Activated T-helper 17 cell treated with anti-CD3 and anti-CD28 coated beads, Interleukin-2, amount 50 U/mL, for 72 hours (primary cell): ENCODE results near the gene NUMBL. TPM values are rescaled to one million over a fixed set of nuclear protein-coding genes. Genes with fewer than 3 reads are reported as not detected.

ENCODE experiments used
- ATAC-seq: fragments of 150-1000 bp; cut with Tn5 transposase; replicated peaks from 2 replicates; pipeline ENCODE4 v1.10.0; 2021; ENCODE audit warnings: mild to moderate bottlenecking, moderate library complexity
- H3K27ac Mint-ChIP-seq: one replicate; pipeline ENCODE4 v1.8.0; 2022; ENCODE audit warnings: mixed read lengths
- H3K27me3 Mint-ChIP-seq: one replicate; pipeline ENCODE4 v1.8.0; 2022; ENCODE audit warnings: mixed read lengths
- H3K36me3 Mint-ChIP-seq: one replicate; pipeline ENCODE4 v1.8.0; 2022; ENCODE audit warnings: low read depth, mild to moderate bottlenecking, mixed read lengths
- H3K4me1 Mint-ChIP-seq: one replicate; pipeline ENCODE4 v1.8.0; 2022; ENCODE audit warnings: mixed read lengths
- H3K4me3 Mint-ChIP-seq: one replicate; pipeline ENCODE4 v1.8.0; 2022; ENCODE audit warnings: mild to moderate bottlenecking, mixed read lengths
- H3K9me3 Mint-ChIP-seq: one replicate; pipeline ENCODE4 v1.8.0; 2022; ENCODE audit warnings: mixed read lengths
- total RNA-seq, 2 donors: library from RNA; stranded (reverse); gene quantifications; one replicate each; pipeline ENCODE4 v1.2.3, GENCODE V29; 2022

Gene NUMBL
- total RNA-seq, 2 donors from 2014 or later = 16.4 to 37.3 TPM

DNA sequence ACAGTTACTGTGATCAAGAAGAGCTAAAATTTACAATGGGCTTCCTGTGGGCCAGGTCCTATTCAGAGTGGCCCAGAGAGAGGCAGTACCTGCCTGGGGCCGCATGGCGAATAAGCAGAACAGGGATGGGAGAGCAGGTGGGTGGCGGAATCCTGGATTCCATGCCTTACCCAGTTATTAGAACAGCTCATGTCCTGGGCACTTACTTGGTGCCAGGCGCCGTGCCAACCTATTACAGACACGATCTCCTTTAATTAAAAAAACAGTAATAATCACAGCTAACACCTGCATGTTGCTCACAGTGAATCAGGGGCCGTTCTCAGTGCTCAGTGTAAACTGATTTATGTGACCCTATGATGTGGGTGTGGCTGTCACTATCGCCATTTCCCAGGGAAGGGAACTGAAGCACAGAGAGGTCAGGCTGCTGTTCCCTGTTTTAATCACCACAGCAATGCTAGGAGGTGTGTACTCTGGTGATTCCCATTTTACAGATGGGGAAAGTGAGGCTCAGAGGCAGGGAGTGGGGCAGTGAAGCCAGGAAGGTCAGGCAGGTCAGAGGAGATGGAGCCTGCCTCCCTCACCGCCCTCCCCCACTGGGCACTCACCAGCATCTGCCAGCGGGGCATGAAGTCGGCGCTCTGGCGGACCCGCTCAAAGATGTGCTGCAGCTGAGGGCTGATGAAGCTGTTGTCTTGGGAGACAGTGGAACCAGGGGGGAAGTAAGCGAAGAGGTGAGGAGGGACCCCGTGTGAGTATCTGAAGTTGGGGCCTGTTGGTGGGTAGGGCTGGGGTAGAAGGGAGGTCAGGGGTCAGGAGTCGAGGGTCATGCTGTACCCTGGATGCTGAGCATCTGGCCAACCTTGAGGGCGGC is 14.3 kb upstream of the NUMBL start:
- Mint-ChIP-seq H3K9me3 (no peaks in the 10 kb centered on the region), H3K4me3 (no peak overlapping the region), H3K27me3 (no peaks in the 10 kb centered on the region), H3K36me3 (peaks cover 79% of the 10 kb centered on the region), H3K27ac (no peak overlapping the region), H3K4me1 (no peaks in the 10 kb centered on the region)
- ATAC-seq = no peak

GRCh38 chr19:40703029-40703755 is 12.7 kb upstream of the NUMBL start:
- H3K4me1 Mint-ChIP-seq = no peaks in the 10 kb centered on the region
- no peak for ATAC-seq
- no peaks in the 10 kb centered on the region for H3K27me3 Mint-ChIP-seq
- no peak overlapping the region for H3K27ac Mint-ChIP-seq
- H3K9me3 Mint-ChIP-seq = no peaks in the 10 kb centered on the region
- peaks cover 64% of the 10 kb centered on the region for H3K36me3 Mint-ChIP-seq
- no peak overlapping the region for H3K4me3 Mint-ChIP-seq

DNA sequence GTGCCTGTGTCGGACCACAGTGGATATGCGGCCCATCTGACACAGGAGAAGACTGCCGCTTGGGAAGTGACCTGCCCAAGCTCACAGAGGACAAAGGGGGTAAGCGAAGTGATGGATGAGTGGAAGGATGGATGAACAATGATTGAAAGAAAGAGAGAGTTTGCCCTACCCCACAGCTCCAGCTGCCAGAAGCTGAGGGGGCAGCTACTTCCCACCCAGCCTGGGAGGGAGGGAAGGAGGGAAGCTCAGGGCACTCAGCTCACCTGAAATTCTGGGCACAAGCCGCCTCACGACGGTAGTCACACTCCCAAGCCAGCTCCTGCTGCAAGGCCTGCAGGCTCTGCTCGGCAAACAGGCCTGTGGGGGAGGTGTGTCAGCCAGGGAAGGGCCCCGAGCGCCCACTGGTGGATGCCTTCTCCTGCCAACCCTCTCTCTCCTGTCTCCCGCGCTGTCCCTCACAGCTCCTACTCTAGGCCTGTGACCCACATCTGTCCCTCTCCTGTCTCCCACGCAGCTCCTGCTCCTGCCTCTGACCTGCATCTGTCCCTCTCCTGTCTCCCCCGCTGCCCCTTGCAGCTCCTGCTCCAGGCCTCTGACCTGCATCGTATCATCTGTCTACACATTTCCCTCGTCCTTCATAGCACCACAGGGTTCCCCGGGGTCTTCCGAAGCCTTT is 12.0 kb upstream of the NUMBL start:
- Mint-ChIP-seq H3K4me3 (no peak overlapping the region), H3K27ac (no peak overlapping the region), H3K9me3 (no peaks in the 10 kb centered on the region), H3K36me3 (peaks cover 56% of the 10 kb centered on the region), H3K4me1 (no peaks in the 10 kb centered on the region), H3K27me3 (no peaks in the 10 kb centered on the region)
- no peak for ATAC-seq

DNA sequence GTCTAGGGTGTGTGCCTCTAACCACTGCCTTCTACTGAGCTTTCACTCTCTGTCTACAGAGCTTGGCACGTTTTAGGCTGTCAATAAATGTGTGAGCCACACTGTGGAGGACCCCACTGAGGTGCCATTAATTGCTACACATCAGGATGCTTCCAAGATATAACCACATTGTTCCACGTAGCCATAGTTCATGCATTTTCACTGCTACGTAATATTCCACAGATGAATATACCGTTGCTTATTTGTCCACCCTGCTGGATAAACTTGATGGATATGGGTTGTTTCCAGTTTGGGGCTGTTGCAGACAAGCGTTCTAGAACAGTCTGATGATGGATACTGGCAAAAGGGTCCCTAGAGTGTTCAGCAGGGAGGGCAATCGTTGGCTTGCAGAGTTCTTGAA is 11.3 kb upstream of the NUMBL start:
- Mint-ChIP-seq H3K27me3 (no peaks in the 10 kb centered on the region), H3K4me1 (no peaks in the 10 kb centered on the region), H3K36me3 (peaks cover 49% of the 10 kb centered on the region), H3K4me3 (no peak overlapping the region), H3K27ac (no peak overlapping the region), H3K9me3 (no peaks in the 10 kb centered on the region)
- ATAC-seq = no peak

GRCh38 chr19:40700083-40700482 is 9.6 kb upstream of the NUMBL start:
- Mint-ChIP-seq H3K4me1 (no peaks in the 10 kb centered on the region), H3K4me3 (no peak overlapping the region), H3K9me3 (no peaks in the 10 kb centered on the region), H3K27ac (no peak overlapping the region), H3K36me3 (peaks cover 45% of the 10 kb centered on the region), H3K27me3 (no peaks in the 10 kb centered on the region)
- no peak for ATAC-seq

- H3K27me3 Mint-ChIP-seq = no peaks in the 10 kb centered on the region
- H3K4me3 Mint-ChIP-seq = no peak overlapping the region
- no peaks in the 10 kb centered on the region for H3K9me3 Mint-ChIP-seq
- peaks cover 16% of the 10 kb centered on the region for H3K36me3 Mint-ChIP-seq
- no peak overlapping the region for H3K27ac Mint-ChIP-seq
- no peaks in the 10 kb centered on the region for H3K4me1 Mint-ChIP-seq
- no peak for ATAC-seq
Measured at GRCh38 chr19:40697007-40697406, 6.6 kb upstream of the NUMBL start.

DNA sequence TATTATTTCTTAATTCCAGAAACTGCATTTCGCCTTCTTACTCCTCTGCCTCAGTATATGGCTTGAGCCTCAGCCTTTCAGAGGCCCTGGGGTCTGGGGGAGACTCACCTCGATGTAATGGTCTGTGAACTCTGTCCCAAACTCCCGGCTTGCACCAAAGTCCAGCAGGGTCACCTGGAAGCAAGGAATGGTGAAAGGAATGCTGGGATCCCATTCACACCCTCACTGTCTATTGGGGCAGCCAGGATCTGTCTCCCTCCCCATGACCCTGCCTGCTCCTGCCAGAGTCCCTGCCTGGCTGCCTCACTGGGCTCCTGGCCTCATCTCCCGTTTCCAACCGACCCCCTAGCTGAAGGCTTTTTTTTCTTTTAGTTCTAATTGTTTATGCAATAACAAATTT is 5.4 kb upstream of the NUMBL start:
- H3K4me3 Mint-ChIP-seq = no peak overlapping the region
- peaks cover 10% of the 10 kb centered on the region for H3K36me3 Mint-ChIP-seq
- H3K9me3 Mint-ChIP-seq = no peaks in the 10 kb centered on the region
- H3K4me1 Mint-ChIP-seq = no peaks in the 10 kb centered on the region
- ATAC-seq = no peak
- no peaks in the 10 kb centered on the region for H3K27me3 Mint-ChIP-seq
- H3K27ac Mint-ChIP-seq = no peak overlapping the region

GRCh38 chr19:40693896-40694295 is 3.4 kb upstream of the NUMBL start:
- ATAC-seq = no peak
- H3K36me3 Mint-ChIP-seq = peaks cover 6% of the 10 kb centered on the region
- no peak overlapping the region for H3K4me3 Mint-ChIP-seq
- peak overlapping the region; percentile 39 for H3K27ac Mint-ChIP-seq
- H3K27me3 Mint-ChIP-seq = no peaks in the 10 kb centered on the region
- no peaks in the 10 kb centered on the region for H3K4me1 Mint-ChIP-seq
- no peaks in the 10 kb centered on the region for H3K9me3 Mint-ChIP-seq

- H3K27me3 Mint-ChIP-seq = no peaks in the 10 kb centered on the region
- no peak overlapping the region for H3K27ac Mint-ChIP-seq
- peaks cover 6% of the 10 kb centered on the region for H3K36me3 Mint-ChIP-seq
- ATAC-seq = no peak
- no peaks in the 10 kb centered on the region for H3K9me3 Mint-ChIP-seq
- no peak overlapping the region for H3K4me3 Mint-ChIP-seq
- no peaks in the 10 kb centered on the region for H3K4me1 Mint-ChIP-seq
Measured at GRCh38 chr19:40693150-40693788, 2.8 kb upstream of the NUMBL start.

- Mint-ChIP-seq H3K9me3 (no peaks in the 10 kb centered on the region), H3K36me3 (peaks cover 6% of the 10 kb centered on the region), H3K27me3 (no peaks in the 10 kb centered on the region), H3K27ac (no peak overlapping the region), H3K4me1 (no peaks in the 10 kb centered on the region), H3K4me3 (no peak overlapping the region)
- no peak for ATAC-seq
Measured at GRCh38 chr19:40692212-40692551, 1.7 kb upstream of the NUMBL start.

DNA sequence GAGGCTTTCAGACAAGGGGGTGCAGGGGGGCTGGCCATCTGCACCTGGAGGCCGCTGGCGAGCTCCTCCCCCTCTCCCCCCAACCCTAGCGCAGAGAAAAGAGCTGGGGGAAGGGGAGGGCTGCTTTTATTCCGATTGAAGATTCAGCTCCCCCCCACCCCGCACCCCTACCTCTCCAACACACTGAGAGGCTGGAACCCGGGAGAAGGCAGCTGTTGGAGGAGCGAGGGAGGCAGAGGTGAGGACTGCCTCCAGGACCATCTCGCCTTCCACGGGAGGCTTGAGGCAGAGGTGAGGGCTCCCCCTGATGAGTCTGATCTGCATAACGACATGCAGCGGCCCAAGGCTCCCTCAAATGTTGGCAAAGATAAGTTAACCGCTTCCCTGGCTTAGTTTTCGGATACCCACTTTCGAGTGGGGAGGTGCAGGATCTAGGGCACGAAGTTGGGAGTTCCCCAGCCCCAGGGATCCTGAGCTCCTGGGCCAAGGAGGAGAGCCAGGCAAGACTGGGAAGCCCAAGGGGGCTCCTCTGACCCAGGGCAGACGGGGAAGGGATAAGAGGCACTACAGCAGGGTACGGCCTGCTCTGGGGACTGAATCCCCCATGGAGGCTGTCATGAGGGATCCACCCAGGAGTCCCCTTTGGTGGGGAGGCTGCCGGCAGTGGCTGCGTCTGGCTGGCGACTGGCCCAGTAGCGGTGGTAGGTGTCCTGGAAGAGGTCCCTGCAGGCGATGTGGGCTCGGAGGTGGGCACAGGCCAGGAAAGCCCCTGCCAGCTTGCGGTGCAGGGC is 1.2 kb upstream of the NUMBL start:
- no peaks in the 10 kb centered on the region for H3K4me1 Mint-ChIP-seq
- H3K27ac Mint-ChIP-seq = no peak overlapping the region
- no peak for ATAC-seq
- H3K36me3 Mint-ChIP-seq = peaks cover 7% of the 10 kb centered on the region
- no peaks in the 10 kb centered on the region for H3K27me3 Mint-ChIP-seq
- H3K4me3 Mint-ChIP-seq = no peak overlapping the region
- H3K9me3 Mint-ChIP-seq = no peaks in the 10 kb centered on the region

DNA sequence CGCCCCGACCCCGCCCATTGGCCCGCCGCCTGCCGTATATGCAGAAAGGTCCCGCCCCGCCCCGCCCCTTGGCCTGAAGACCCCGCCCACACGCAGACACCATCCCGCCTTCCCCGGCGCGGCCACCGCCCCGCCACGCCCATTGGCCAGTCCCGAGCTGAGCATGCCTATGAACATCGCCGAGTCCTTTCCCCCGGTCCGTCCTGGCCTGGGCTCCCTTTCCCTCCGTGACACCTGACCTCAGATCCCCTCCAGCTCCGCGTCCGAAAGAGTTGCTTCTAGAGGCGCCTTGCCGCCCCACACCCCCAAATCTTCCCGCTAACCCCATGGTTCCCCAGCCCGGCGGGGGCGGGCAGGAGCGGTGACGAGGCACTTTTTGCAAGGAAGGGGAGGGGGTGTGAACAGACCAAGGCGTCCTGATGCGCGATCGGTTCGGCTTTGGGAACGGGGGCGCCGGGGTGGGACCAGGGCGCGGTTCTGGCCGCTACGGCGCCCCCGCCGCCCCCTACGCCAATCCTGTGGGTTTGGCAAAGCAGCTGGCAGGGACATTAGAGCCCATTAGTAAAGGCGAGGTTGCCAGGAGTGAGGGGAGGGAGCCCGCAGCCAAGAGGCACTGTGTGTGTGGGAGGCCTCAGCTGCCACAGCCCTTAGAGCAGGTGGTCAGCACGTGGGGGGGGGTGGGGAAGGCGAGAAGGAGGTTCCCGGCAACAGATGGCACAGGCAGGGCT is 406 bp upstream of the NUMBL start:
- no peaks in the 10 kb centered on the region for H3K4me1 Mint-ChIP-seq
- H3K4me3 Mint-ChIP-seq = no peak overlapping the region
- H3K9me3 Mint-ChIP-seq = no peaks in the 10 kb centered on the region
- ATAC-seq = peak; percentile 91
- H3K27ac Mint-ChIP-seq = peak overlapping the region; percentile 86
- no peaks in the 10 kb centered on the region for H3K27me3 Mint-ChIP-seq
- peaks cover 8% of the 10 kb centered on the region for H3K36me3 Mint-ChIP-seq

- H3K27ac Mint-ChIP-seq = no peak overlapping the region
- H3K36me3 Mint-ChIP-seq = peaks cover 21% of the 10 kb centered on the region
- H3K27me3 Mint-ChIP-seq = no peaks in the 10 kb centered on the region
- ATAC-seq = no peak
- no peaks in the 10 kb centered on the region for H3K4me1 Mint-ChIP-seq
- H3K4me3 Mint-ChIP-seq = no peak overlapping the region
- H3K9me3 Mint-ChIP-seq = no peaks in the 10 kb centered on the region
Measured at GRCh38 chr19:40689339-40690049, 957 bp downstream of the NUMBL start.
